Measurements from ENCODE around the gene NFYB. TPM values are rescaled to one million over a fixed set of nuclear protein-coding genes. Genes with fewer than 3 reads are reported as not detected.

The NFYB gene
- total RNA-seq, 1 donor = 25.7 TPM

GRCh38 chr12:104109446-104110271, 28.4 kb downstream of the NFYB start:
- no peak for TF ChIP-seq CTCF (IDR thresholded peaks at IDR 0.05; ENCODE audit: extremely low read depth, low read depth, low read length)
- Histone ChIP-seq H2AFZ (ENCODE audit: low read length) (no peak overlapping the region), H4K20me1 (ENCODE audit: insufficient read depth, low read length) (peaks cover 4% of the 10 kb centered on the region), H3K36me3 (ENCODE audit: insufficient read depth, low read length) (peaks cover 8% of the 10 kb centered on the region), H3K27me3 (ENCODE audit: insufficient read depth, low read length) (no peaks in the 10 kb centered on the region), H3K79me2 (ENCODE audit: insufficient read depth, low read length) (no peaks in the 10 kb centered on the region), H3K4me2 (ENCODE audit: insufficient read depth, low read length) (no peak overlapping the region), H3K4me1 (ENCODE audit: insufficient read depth, low read length) (no peaks in the 10 kb centered on the region), H3K27ac (ENCODE audit: low read depth, low read length) (no peak overlapping the region), H3K9me3 (ENCODE audit: low read depth, low read length) (no peaks in the 10 kb centered on the region), H3K4me3 (ENCODE audit: insufficient read depth, low read length) (no peak overlapping the region)
- DNase-seq (ENCODE audit: insufficient read length, low spot score, missing footprints) = peak; percentile 26

DNA sequence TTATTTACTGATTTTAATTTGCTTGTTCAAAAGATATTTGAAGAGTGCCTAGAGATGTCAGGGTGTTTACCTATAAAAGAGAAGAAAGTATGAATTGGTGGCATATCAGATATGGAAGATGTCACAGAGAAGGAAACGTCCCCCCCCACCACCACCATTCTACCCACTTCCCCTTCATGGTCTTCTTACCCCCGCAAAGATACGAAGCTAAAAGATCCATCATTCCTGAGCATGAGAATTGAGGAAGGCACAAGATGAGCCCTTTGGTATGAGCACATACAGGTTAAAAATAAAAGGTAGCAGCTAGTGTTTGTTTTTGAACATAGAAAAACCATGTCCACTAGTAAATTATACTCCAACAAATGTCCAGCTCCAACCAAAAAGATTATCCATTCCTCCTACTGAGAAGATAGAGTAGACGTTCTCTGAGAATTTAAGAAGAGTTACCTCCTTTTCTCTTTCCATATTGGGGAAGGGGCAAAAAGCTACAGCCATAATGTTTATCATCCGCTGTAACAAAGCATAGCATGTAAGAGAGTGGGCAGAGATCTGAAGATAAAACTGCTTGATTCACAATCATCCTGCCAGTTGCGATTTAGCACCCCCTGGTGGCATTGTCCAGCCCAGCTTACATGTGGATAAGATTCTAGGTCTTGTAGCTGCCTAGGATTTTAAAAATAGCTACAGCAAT, 29.1 kb downstream of the NFYB start:
- peaks cover 5% of the 10 kb centered on the region for H3K36me3 ChIP-seq (ENCODE audit: insufficient read depth, low read length)
- H3K27ac ChIP-seq (ENCODE audit: low read depth, low read length) = no peak overlapping the region
- no peaks in the 10 kb centered on the region for H3K9me3 ChIP-seq (ENCODE audit: low read depth, low read length)
- H3K4me2 ChIP-seq (ENCODE audit: insufficient read depth, low read length) = no peak overlapping the region
- H3K27me3 ChIP-seq (ENCODE audit: insufficient read depth, low read length) = no peaks in the 10 kb centered on the region
- DNase-seq (ENCODE audit: insufficient read length, low spot score, missing footprints) = peak; percentile 35
- no peaks in the 10 kb centered on the region for H3K79me2 ChIP-seq (ENCODE audit: insufficient read depth, low read length)
- no peak overlapping the region for H3K4me3 ChIP-seq (ENCODE audit: insufficient read depth, low read length)
- H3K4me1 ChIP-seq (ENCODE audit: insufficient read depth, low read length) = no peaks in the 10 kb centered on the region
- H4K20me1 ChIP-seq (ENCODE audit: insufficient read depth, low read length) = peaks cover 4% of the 10 kb centered on the region
- TF ChIP-seq CTCF (IDR thresholded peaks at IDR 0.05; ENCODE audit: extremely low read depth, low read depth, low read length) = peak; percentile 97
- H2AFZ ChIP-seq (ENCODE audit: low read length) = no peak overlapping the region

GRCh38 chr12:104106965-104107364, 31.0 kb downstream of the NFYB start:
- no peak for TF ChIP-seq CTCF (IDR thresholded peaks at IDR 0.05; ENCODE audit: extremely low read depth, low read depth, low read length)
- no peak overlapping the region for H3K4me2 ChIP-seq (ENCODE audit: insufficient read depth, low read length)
- H4K20me1 ChIP-seq (ENCODE audit: insufficient read depth, low read length) = peaks cover 4% of the 10 kb centered on the region
- no peak overlapping the region for H2AFZ ChIP-seq (ENCODE audit: low read length)
- H3K27ac ChIP-seq (ENCODE audit: low read depth, low read length) = no peak overlapping the region
- H3K79me2 ChIP-seq (ENCODE audit: insufficient read depth, low read length) = no peaks in the 10 kb centered on the region
- no peak overlapping the region for H3K4me3 ChIP-seq (ENCODE audit: insufficient read depth, low read length)
- peaks cover 5% of the 10 kb centered on the region for H3K36me3 ChIP-seq (ENCODE audit: insufficient read depth, low read length)
- H3K9me3 ChIP-seq (ENCODE audit: low read depth, low read length) = no peaks in the 10 kb centered on the region
- H3K4me1 ChIP-seq (ENCODE audit: insufficient read depth, low read length) = no peaks in the 10 kb centered on the region
- H3K27me3 ChIP-seq (ENCODE audit: insufficient read depth, low read length) = no peaks in the 10 kb centered on the region
- no peak for DNase-seq (ENCODE audit: insufficient read length, low spot score, missing footprints)

DNA sequence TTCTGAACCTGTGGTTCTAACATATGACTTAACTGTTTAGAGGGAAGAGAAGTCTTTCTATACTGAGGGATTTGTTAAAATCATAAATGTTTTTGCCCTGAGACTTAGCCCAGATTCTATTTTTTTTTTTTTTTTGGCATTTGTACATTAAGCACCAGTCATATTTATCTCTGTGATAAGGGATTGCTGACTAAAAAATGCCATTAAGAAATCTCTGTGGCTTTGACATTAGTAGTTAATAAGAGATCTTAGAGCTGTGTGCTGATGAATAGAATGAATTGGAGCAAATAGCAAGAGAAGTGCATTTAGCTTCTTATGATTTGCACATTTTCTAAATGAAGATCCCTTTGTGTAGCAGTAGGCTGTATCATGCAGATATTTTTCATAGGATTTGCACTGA, 32.5 kb downstream of the NFYB start:
- H3K27ac ChIP-seq (ENCODE audit: low read depth, low read length) = no peak overlapping the region

More for the DNA sequence above, 32.5 kb downstream of the NFYB start:
- Histone ChIP-seq H4K20me1 (ENCODE audit: insufficient read depth, low read length) (peaks cover 4% of the 10 kb centered on the region), H3K9me3 (ENCODE audit: low read depth, low read length) (no peaks in the 10 kb centered on the region), H3K4me1 (ENCODE audit: insufficient read depth, low read length) (no peaks in the 10 kb centered on the region), H3K4me3 (ENCODE audit: insufficient read depth, low read length) (no peak overlapping the region), H3K27me3 (ENCODE audit: insufficient read depth, low read length) (no peaks in the 10 kb centered on the region), H3K79me2 (ENCODE audit: insufficient read depth, low read length) (no peaks in the 10 kb centered on the region), H3K36me3 (ENCODE audit: insufficient read depth, low read length) (peaks cover 5% of the 10 kb centered on the region), H3K4me2 (ENCODE audit: insufficient read depth, low read length) (no peak overlapping the region), H2AFZ (ENCODE audit: low read length) (no peak overlapping the region)
- TF ChIP-seq CTCF (IDR thresholded peaks at IDR 0.05; ENCODE audit: extremely low read depth, low read depth, low read length) = no peak
- no peak for DNase-seq (ENCODE audit: insufficient read length, low spot score, missing footprints)

Measured in osteoblast (primary cell).